ENCODE measurements around the gene SPDYA.
A peak's percentile ranks its signal among the peaks of the same experiment; 100 is the strongest.

SPDYA gene

DNA sequence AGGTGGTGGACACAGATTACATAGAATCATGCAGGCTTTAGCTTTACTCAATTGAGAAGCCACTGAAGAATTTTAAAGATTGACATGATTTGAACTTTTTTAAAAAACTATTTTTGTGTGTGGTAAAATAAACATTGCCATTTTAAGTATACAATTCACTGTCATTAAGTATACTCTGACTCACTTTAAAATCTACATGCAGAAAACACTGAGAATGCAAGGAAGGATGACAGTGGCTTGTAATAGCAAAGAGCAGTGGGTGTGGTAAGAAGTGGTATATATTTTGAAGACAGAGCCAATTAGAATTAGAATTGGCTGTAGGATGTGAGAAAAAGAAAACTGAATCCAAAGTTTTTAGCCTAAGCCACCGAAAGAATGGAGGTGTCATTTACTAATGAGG, 44.6 kb downstream of the SPDYA start:
- TF ChIP-seq, protein P1, sequence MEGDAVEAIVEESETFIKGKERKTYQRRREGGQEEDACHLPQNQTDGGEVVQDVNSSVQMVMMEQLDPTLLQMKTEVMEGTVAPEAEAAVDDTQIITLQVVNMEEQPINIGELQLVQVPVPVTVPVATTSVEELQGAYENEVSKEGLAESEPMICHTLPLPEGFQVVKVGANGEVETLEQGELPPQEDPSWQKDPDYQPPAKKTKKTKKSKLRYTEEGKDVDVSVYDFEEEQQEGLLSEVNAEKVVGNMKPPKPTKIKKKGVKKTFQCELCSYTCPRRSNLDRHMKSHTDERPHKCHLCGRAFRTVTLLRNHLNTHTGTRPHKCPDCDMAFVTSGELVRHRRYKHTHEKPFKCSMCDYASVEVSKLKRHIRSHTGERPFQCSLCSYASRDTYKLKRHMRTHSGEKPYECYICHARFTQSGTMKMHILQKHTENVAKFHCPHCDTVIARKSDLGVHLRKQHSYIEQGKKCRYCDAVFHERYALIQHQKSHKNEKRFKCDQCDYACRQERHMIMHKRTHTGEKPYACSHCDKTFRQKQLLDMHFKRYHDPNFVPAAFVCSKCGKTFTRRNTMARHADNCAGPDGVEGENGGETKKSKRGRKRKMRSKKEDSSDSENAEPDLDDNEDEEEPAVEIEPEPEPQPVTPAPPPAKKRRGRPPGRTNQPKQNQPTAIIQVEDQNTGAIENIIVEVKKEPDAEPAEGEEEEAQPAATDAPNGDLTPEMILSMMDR (IDR thresholded peaks at IDR 0.05; ENCODE audit: low read length, missing control alignments), result no peak
- DNase-seq (ENCODE audit: low read depth), result no peak
- H3K4me3 ChIP-seq (replicated peaks; ENCODE audit: low read depth, low read length), result no peak overlapping the region

DNA sequence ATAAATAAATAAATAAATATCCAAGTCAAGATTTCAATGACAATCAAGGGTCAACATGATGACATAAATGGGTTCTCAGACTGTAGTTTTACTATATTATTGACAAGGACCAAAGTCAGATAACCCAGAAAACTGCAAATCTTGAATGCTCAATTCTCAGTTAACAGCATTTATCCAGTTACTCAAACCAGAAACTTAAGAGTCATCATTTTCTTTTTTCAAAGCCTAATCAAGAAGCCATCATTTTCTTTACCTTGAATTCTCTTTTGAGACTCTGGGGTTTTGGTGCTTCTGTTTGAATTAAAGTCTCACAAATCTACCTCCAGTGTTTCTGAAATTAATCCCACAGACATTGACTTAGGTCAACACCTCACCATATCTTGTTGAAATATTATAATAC, 45.3 kb downstream of the SPDYA start:
- no peak overlapping the region for H3K4me3 ChIP-seq (replicated peaks; ENCODE audit: low read depth, low read length)
- TF ChIP-seq, protein P1 (IDR thresholded peaks at IDR 0.05; ENCODE audit: low read length, missing control alignments), result no peak
- DNase-seq (ENCODE audit: low read depth), result no peak

DNA sequence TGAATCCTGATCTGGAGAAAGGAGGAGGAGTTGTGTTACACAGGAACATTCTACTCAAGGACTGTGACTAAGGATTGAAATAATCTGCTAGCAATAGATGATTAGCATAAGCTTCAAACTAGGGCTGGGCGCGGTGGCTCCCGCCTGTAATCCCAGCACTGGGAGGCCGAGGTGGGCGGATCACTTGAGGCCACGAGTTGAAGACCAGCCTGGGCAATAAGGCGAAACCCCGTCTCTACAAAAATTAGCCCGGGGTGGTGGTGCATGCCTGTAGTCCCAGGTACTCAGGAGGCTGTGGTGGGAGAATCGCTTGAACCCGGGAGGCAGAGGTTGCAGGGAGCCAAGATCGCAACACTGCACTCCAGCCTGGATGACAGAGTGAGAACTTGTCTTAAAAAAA, 58.0 kb downstream of the SPDYA start:
- TF ChIP-seq, protein P1 (IDR thresholded peaks at IDR 0.05; ENCODE audit: low read length, missing control alignments), result no peak
- DNase-seq (ENCODE audit: low read depth), result no peak
- peak overlapping the region; percentile 81 for H3K4me3 ChIP-seq (replicated peaks; ENCODE audit: low read depth, low read length)

DNA sequence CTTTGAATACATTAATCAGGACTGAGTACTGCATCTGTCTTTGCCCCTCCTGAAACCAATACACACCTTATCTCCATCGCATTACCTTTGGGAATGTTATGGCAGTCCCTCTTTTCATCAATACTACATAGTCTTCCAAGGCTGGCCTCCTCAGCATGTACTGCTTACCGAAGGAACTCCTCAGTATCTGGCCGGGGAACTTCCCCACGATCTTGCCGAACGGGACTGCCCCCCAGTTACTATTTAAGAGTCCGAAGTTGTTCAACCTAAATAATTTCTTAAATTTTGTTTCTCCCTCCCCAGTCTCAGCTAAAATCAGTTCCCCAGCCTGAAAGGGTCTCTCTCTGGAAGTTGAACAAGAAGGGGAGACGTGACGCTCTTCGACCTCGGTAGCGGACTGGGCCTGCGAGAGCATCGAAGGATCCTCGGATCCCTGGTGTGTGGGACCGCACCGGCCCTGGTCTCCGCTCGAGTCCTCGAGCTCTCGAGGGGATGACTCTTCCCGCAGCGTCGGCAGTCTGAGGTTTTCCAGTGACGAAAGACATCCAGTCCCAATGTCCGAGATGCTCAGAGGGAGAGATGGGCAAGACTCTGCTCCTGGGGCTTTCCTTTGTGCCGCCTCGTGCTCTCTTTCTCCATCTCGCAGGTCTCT, 59.0 kb downstream of the SPDYA start:
- TF ChIP-seq, protein P1 (IDR thresholded peaks at IDR 0.05; ENCODE audit: low read length, missing control alignments), result no peak
- DNase-seq (ENCODE audit: low read depth), result no peak
- peak overlapping the region; percentile 81 for H3K4me3 ChIP-seq (replicated peaks; ENCODE audit: low read depth, low read length)

DNA sequence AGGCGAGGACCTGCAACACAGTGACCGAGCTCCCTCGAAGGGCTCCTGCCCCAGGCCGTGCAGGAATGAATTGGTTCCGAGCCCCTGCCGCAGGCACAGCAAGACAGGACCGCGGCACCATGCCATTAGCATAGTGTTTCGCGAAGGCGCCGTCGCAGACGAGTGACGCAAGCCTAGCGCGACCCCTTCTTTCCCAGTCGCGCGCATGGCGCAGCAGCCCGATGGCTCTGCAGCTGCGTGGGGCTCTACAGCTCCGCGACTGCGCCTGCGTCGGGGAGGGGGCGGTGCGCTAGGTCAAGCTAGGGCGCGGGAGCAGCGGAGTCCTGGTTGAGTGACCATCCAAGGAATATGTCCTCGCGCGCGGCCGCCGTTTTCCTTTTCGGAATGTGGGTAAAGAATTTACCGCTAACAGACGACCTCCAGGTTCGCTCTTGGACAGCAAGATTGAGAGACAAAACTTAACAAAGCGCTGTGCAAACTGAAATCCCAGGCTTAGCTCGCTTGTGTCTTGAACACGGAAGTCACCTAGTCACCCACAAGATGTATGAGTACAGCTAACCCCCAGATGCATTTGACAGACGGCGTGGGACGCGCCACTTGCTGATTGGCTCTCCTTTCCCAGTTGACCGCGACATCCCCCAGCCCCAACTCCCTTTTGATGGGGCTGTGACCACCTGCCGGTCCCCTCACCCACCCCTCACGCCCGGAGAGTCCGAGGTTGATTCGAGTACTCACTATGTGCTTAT, 59.7 kb downstream of the SPDYA start, which contains the start of gene TRMT61B:
TSS of gene TRMT61B (minus strand) at position 164 of the 746 bp plus-strand sequence. CDS start at position 132, 32 bp downstream.
- peak; percentile 96 for DNase-seq (ENCODE audit: low read depth)
- peak within 1 kb of the TSS; percentile 81 for H3K4me3 ChIP-seq (replicated peaks; ENCODE audit: low read depth, low read length)
- TF ChIP-seq, protein P1 (IDR thresholded peaks at IDR 0.05; ENCODE audit: low read length, missing control alignments), result no peak

GRCh38 chr2:28871620-28872019, 61.0 kb downstream of the SPDYA start:
- TF ChIP-seq, protein P1 (IDR thresholded peaks at IDR 0.05; ENCODE audit: low read length, missing control alignments), result no peak
- DNase-seq (ENCODE audit: low read depth), result no peak

More at GRCh38 chr2:28871620-28872019, 61.0 kb downstream of the SPDYA start:
- no peak overlapping the region for H3K4me3 ChIP-seq (replicated peaks; ENCODE audit: low read depth, low read length)

All from fibroblast of pulmonary artery (primary cell).